HCT116 (cell line): ENCODE results near the gene HOXD9. TPM values are rescaled to one million over a fixed set of nuclear protein-coding genes. Genes with fewer than 3 reads are reported as not detected.

Source experiments
- ATAC-seq: fragments of 200-7000 bp; cut with Tn5 transposase; 2 replicates; pipeline ENCODE4 v1.9.1; 2020; ENCODE audit warnings: mild to moderate bottlenecking, moderate library complexity
- BruUV-seq: library from RNA; stranded (reverse); fragments of 400-500 nt; replicated peaks from 2 replicates; lab custom pipeline; 2021; lab: Mats Ljungman, UMichigan
- CTCF ChIA-PET: fragments of 300-600 bp; sonication (Branson Sonifier 250); formaldehyde crosslinking; loops from one replicate; lab custom pipeline; 2021; ENCODE audit warnings: antibody characterized with exemption; lab: Charles Lee
- POLR2A ChIA-PET: fragments of 300-600, 350-600 bp; sonication (Branson Sonifier 250); formaldehyde crosslinking; loops from one replicate; lab custom pipeline; 2021; ENCODE audit warnings: antibody characterized with exemption; lab: Charles Lee
- RAD21 ChIA-PET, 2 experiments: fragments of 300-600 bp; sonication (Branson Sonifier 250); formaldehyde crosslinking; loops; one replicate each; lab custom pipeline; 2023; ENCODE audit warnings: low total read pairs in 2 of 2; ENCODE audit not compliant: uncharacterized antibody in 2 of 2, unreplicated experiment in 2 of 2, low non-redundant PET in 1 of 2; lab: Charles Lee
- DNase-seq: peaks from one replicate; pipeline ENCODE4 v3.0.0-alpha.2; 2010; ENCODE audit warnings: low read depth, low spot score
- H2AFZ ChIP-seq: fragments of 200-600 bp; shearing (Covaris generic), sonication (generic); 2 replicates; pipeline ENCODE4 v1.6.1; 2017; ENCODE audit warnings: low read depth, mixed run types, mixed read lengths, antibody characterized with exemption, low read length; ENCODE audit not compliant: poor library complexity, severe bottlenecking
- H3K27ac ChIP-seq: 2 replicates; pipeline ENCODE4 v1.5.1; 2012; ENCODE audit warnings: low read depth, low read length
- H3K27me3 ChIP-seq: fragments of 200-600 bp; sonication (generic); 2 replicates; pipeline ENCODE4 v1.6.1; 2016; ENCODE audit warnings: mixed run types, low read length, mixed read lengths; ENCODE audit not compliant: insufficient read depth
- H3K36me3 ChIP-seq, 2 experiments: fragments of 200-500 bp in 1 of 2; fragments of 200-600 bp in 1 of 2; sonication (Bioruptor generic) in 1 of 2; sonication (generic) in 1 of 2; 2 replicates each; pipeline versions ENCODE4 v1.5.1 to v1.6.1; 2014 to 2016; ENCODE audit warnings: low read length in 2 of 2, inconsistent platforms in 1 of 2, mixed read lengths in 1 of 2, mixed run types in 1 of 2; ENCODE audit not compliant: insufficient read depth in 2 of 2, control insufficient read depth in 1 of 2
- H3K4me1 ChIP-seq, 2 experiments: fragments of 200-600 bp in 1 of 2; sonication (generic) in 1 of 2; 2 replicates each; pipeline versions ENCODE4 v1.5.1 to v1.6.1; 2012 to 2017; ENCODE audit warnings: low read length in 2 of 2, inconsistent platforms in 1 of 2, mild to moderate bottlenecking in 1 of 2, mixed read lengths in 1 of 2, mixed run types in 1 of 2, moderate library complexity in 1 of 2; ENCODE audit not compliant: insufficient read depth in 2 of 2, control insufficient read depth in 1 of 2
- H3K4me2 ChIP-seq: fragments of 200-600 bp; sonication (generic); 2 replicates; pipeline ENCODE4 v1.6.1; 2017; ENCODE audit warnings: mixed run types, low read length, mixed read lengths
- H3K4me3 ChIP-seq, 2 experiments: fragments of 200-600 bp in 1 of 2; sonication (generic) in 1 of 2; replicated peaks in 1 of 2; 2 replicates each; pipeline ENCODE4 v1.5.1; 2011 to 2016; ENCODE audit warnings: low read length in 2 of 2, control low read depth in 1 of 2, low read depth in 1 of 2, mild to moderate bottlenecking in 1 of 2, mixed read lengths in 1 of 2, mixed run types in 1 of 2
- H3K79me2 ChIP-seq: fragments of 200-600 bp; sonication (generic); 2 replicates; pipeline ENCODE4 v1.6.1; 2017; ENCODE audit warnings: mild to moderate bottlenecking, mixed run types, low read length, moderate library complexity, mixed read lengths; ENCODE audit not compliant: insufficient read depth
- H3K9ac ChIP-seq: fragments of 200-600 bp; sonication (generic); 2 replicates; pipeline ENCODE4 v1.6.1; 2016; ENCODE audit warnings: low read length, mixed read lengths
- H3K9me2 ChIP-seq: fragments of 200-600 bp; sonication (generic), shearing (Covaris generic); 2 replicates; pipeline ENCODE4 v1.6.1; 2017; ENCODE audit warnings: mixed run types, mild to moderate bottlenecking, moderate library complexity; ENCODE audit not compliant: insufficient read depth
- H3K9me3 ChIP-seq, 2 experiments: fragments of 200-500 bp in 1 of 2; fragments of 200-600 bp in 1 of 2; sonication (Bioruptor generic) in 1 of 2; sonication (generic) in 1 of 2; 2 replicates each; pipeline ENCODE4 v1.6.1; 2014 to 2017; ENCODE audit warnings: low read length in 2 of 2, mixed read lengths in 2 of 2, inconsistent platforms in 1 of 2, low read depth in 1 of 2, mild to moderate bottlenecking in 1 of 2, mixed run types in 1 of 2, moderate library complexity in 1 of 2; ENCODE audit not compliant: control insufficient read depth in 1 of 2, insufficient read depth in 1 of 2
- H4K20me1 ChIP-seq: fragments of 200-600 bp; sonication (generic), shearing (Covaris generic); 2 replicates; pipeline ENCODE4 v1.6.1; 2017; ENCODE audit warnings: mixed run types, mild to moderate bottlenecking, moderate library complexity; ENCODE audit not compliant: insufficient read depth
- CBX3 ChIP-seq: IDR thresholded peaks from 2 replicates; pipeline ENCODE4 v1.6.1; 2012; ENCODE audit warnings: low read depth
- CEBPB ChIP-seq: IDR thresholded peaks from 2 replicates; pipeline ENCODE4 v1.6.1; 2012; ENCODE audit warnings: low read depth
- CTCF ChIP-seq, 3 experiments: fragments of 200-600 bp in 1 of 3; sonication (generic) in 1 of 3; IDR thresholded peaks in 2 of 3; conservative IDR thresholded peaks in 1 of 3; 2 replicates each; pipeline ENCODE4 v1.5.1; 2012 to 2017; ENCODE audit warnings: low read depth in 2 of 3, low read length in 2 of 3, antibody characterized with exemption in 1 of 3, borderline replicate concordance in 1 of 3, control low read depth in 1 of 3, mild to moderate bottlenecking in 1 of 3, mixed read lengths in 1 of 3, mixed run types in 1 of 3, moderate library complexity in 1 of 3; ENCODE audit not compliant: insufficient read depth in 1 of 3
- EGR1 ChIP-seq: IDR thresholded peaks from 2 replicates; pipeline ENCODE4 v1.6.1; 2012; ENCODE audit warnings: low read depth
- EZH2 ChIP-seq: fragments of 200-600 bp; sonication (generic); IDR thresholded peaks from 2 replicates; pipeline ENCODE4 v1.6.1; 2017; ENCODE audit warnings: antibody characterized with exemption, mixed run types
- EZH2phosphoT487 ChIP-seq: fragments of 200-600 bp; IDR thresholded peaks from 2 replicates; pipeline ENCODE4 v1.6.1; 2018; ENCODE audit warnings: antibody characterized with exemption, borderline replicate concordance
- FOSL1 ChIP-seq: IDR thresholded peaks from 2 replicates; pipeline ENCODE4 v1.6.1; 2012; ENCODE audit warnings: low read depth
- JUND ChIP-seq: IDR thresholded peaks from 2 replicates; pipeline ENCODE4 v1.6.1; 2012
- MAX ChIP-seq: IDR thresholded peaks from 2 replicates; pipeline ENCODE4 v1.6.1; 2012
- POLR2A ChIP-seq: IDR thresholded peaks from 2 replicates; pipeline ENCODE4 v1.7.0; 2011; ENCODE audit warnings: borderline replicate concordance; ENCODE audit not compliant: insufficient read depth, insufficient read length; ENCODE audit errors: extremely low read depth
- RAD21 ChIP-seq: IDR thresholded peaks from 2 replicates; pipeline ENCODE4 v1.6.1; 2012; ENCODE audit warnings: low read depth, mild to moderate bottlenecking
- SIN3A ChIP-seq: IDR thresholded peaks from 2 replicates; pipeline ENCODE4 v1.6.1; 2012; ENCODE audit warnings: low read depth
- SP1 ChIP-seq: IDR thresholded peaks from 2 replicates; pipeline ENCODE4 v1.6.1; 2012; ENCODE audit warnings: low read depth
- SRF ChIP-seq: IDR thresholded peaks from 2 replicates; pipeline ENCODE4 v1.6.1; 2012; ENCODE audit warnings: low read depth
- TCF7L2 ChIP-seq: IDR thresholded peaks from 2 replicates; pipeline ENCODE4 v1.7.0; 2011; ENCODE audit warnings: borderline replicate concordance, inconsistent platforms; ENCODE audit not compliant: insufficient read depth, insufficient read length; ENCODE audit errors: extremely low read depth
- YY1 ChIP-seq: IDR thresholded peaks from 2 replicates; pipeline ENCODE4 v1.6.1; 2011; ENCODE audit warnings: low read length, low read depth, moderate library complexity, mild to moderate bottlenecking; ENCODE audit not compliant: insufficient replicate concordance; ENCODE audit errors: extremely low read depth
- ZFX ChIP-seq: fragments of 450-650 bp; IDR thresholded peaks from 2 replicates; pipeline ENCODE4 v1.6.1; 2017
- ZNF274 ChIP-seq: fragments of 200-500 bp; sonication (Bioruptor generic); IDR thresholded peaks from 2 replicates; pipeline ENCODE4 v1.6.1; 2014; ENCODE audit warnings: mild to moderate bottlenecking, low read depth, low read length, inconsistent platforms
- intact Hi-C: fragments of 100-400 bp; cut with micrococcal nuclease; formaldehyde crosslinking; loops from 2 replicates; pipeline ENCODE4 v1.10.0; 2022
- total RNA-seq: library from RNA; stranded (reverse); gene quantifications from one replicate; pipeline ENCODE4 v1.2.1, GENCODE V29; 2021; ENCODE audit not compliant: unreplicated experiment
- TF ChIP-seq, protein P1 (sequence below): IDR thresholded peaks from 2 replicates; pipeline ENCODE4 v1.6.1; 2012

The HOXD9 gene
- total RNA-seq, 1 experiment from 2014 or later, result not detected

- H3K79me2 ChIP-seq, result no peaks in the 10 kb centered on the region
- TF ChIP-seq ZNF274 (no peak), EGR1 (no peak), CBX3 (no peak), FOSL1 (no peak), JUND (no peak), RAD21 (no peak), EZH2 (no peak), CEBPB (no peak), MAX (no peak), POLR2A (no peak), SRF (no peak), EZH2phosphoT487 (no peak), SIN3A (no peak), CTCF (IDR thresholded peaks at IDR 0.05 in 2 of 3, conservative IDR thresholded peaks at IDR 0.05 in 1 of 3; ENCODE audit: borderline replicate concordance in 1 of 3, insufficient read depth in 1 of 3, low read depth in 2 of 3, low read length in 2 of 3) (no peak), SP1 (no peak), TCF7L2 (no peak), YY1 (no peak), ZFX (no peak)
- TF ChIP-seq, protein P1, sequence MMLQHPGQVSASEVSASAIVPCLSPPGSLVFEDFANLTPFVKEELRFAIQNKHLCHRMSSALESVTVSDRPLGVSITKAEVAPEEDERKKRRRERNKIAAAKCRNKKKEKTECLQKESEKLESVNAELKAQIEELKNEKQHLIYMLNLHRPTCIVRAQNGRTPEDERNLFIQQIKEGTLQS, result no peak
- TF ChIP-seq, all 23 proteins: peak for 0
- no peaks in the 10 kb centered on the region for H3K27me3 ChIP-seq
- no peaks in the 10 kb centered on the region for H3K36me3 ChIP-seq
- H3K4me1 ChIP-seq, result no peaks in the 10 kb centered on the region
- H3K4me3 ChIP-seq, result no peak overlapping the region
- DNase-seq (no peak), ATAC-seq (no peak)
- H4K20me1 ChIP-seq, result no peaks in the 10 kb centered on the region
- intact Hi-C loops, result no loop called here
- ChIA-PET RAD21 (no interaction called here), CTCF (no interaction called here), POLR2A (no interaction called here)
- no peak overlapping the region for H3K9ac ChIP-seq
- H2AFZ ChIP-seq, result no peak overlapping the region
- BruUV-seq, result no TSS peak
- H3K4me2 ChIP-seq, result no peak overlapping the region
- H3K9me2 ChIP-seq, result no peaks in the 10 kb centered on the region
- no peaks in the 10 kb centered on the region for H3K9me3 ChIP-seq
- H3K27ac ChIP-seq, result no peak overlapping the region
Observed at GRCh38 chr2:176169711-176170110, 47.2 kb downstream of the HOXD9 start.
